ENCODE measurements around the gene AP3S1. TPM values are rescaled to one million over a fixed set of nuclear protein-coding genes. Genes with fewer than 3 reads are reported as not detected.
"Not testable (repeated sequence)": the region's sequence is repeated elsewhere in the genome, so short reads cannot be mapped to it uniquely, and the experiment has no call there.

Gene AP3S1
- total RNA-seq, 2 experiments from 2014 or later = 102 to 107 TPM

DNA sequence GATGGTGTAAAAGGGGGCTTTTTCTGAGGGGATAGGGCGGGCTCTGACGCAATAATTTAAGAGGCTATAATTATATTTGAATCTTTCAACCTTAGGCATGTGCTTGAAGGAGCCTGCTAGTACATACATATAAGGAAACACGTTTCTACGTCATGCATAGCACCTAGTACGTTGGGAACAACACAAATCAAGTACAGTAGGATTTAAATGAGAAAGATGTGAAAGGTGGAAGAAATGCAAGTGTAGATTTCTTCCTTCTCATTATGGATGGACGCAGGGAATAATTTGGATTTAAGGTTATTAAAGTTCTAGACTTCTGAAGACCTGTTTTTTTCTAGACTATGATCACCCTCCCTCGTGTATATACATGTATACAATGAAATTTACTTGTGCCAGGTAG, 24.3 kb upstream of the AP3S1 start:
- H3K27me3 Mint-ChIP-seq = peaks cover 65% of the 10 kb centered on the region
- ATAC-seq (no peak), DNase-seq (no peak)
- H3K4me1 Mint-ChIP-seq (ENCODE audit: low read depth) = peaks cover 24% of the 10 kb centered on the region
- H3K36me3 Mint-ChIP-seq (ENCODE audit: low read depth) = no peaks in the 10 kb centered on the region
- POLR2A ChIA-PET = no interaction called here
- intact Hi-C loops (cut with micrococcal nuclease) = no loop called here
- H3K9me3 Mint-ChIP-seq = no peaks in the 10 kb centered on the region
- TF ChIP-seq, protein P1, sequence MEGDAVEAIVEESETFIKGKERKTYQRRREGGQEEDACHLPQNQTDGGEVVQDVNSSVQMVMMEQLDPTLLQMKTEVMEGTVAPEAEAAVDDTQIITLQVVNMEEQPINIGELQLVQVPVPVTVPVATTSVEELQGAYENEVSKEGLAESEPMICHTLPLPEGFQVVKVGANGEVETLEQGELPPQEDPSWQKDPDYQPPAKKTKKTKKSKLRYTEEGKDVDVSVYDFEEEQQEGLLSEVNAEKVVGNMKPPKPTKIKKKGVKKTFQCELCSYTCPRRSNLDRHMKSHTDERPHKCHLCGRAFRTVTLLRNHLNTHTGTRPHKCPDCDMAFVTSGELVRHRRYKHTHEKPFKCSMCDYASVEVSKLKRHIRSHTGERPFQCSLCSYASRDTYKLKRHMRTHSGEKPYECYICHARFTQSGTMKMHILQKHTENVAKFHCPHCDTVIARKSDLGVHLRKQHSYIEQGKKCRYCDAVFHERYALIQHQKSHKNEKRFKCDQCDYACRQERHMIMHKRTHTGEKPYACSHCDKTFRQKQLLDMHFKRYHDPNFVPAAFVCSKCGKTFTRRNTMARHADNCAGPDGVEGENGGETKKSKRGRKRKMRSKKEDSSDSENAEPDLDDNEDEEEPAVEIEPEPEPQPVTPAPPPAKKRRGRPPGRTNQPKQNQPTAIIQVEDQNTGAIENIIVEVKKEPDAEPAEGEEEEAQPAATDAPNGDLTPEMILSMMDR (IDR thresholded peaks at IDR 0.05) = no peak
- H3K27ac Mint-ChIP-seq = no peak overlapping the region
- H3K4me3 Mint-ChIP-seq = no peak overlapping the region
- CTCF ChIA-PET = interaction anchor here (2.8 kb wide), 1 partner anchor 8 kb away, joined by 11 read pairs; no protein-coding TSS in a partner anchor

DNA sequence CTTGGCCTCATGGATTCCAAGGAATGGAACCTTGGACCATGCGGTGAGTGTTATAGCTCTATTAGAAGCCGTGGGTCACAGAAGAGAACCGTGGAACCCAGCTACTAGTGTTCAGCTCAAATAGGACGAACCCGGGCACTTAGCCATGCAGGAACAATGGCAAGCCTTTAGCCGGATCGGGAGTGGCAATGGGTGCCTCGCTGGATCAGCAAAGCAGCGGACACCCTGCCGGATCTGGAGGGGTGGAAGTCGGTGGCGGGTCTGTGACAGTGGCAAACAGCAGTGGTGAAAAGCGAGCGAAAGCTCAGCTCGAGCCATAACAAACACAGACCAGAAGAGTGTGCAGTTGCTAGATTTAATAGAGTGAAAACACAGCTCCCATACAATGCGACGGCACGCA, 22.9 kb upstream of the AP3S1 start:
- peaks cover 20% of the 10 kb centered on the region for H3K4me1 Mint-ChIP-seq (ENCODE audit: low read depth)
- H3K27ac Mint-ChIP-seq = no peak overlapping the region
- no peak for ATAC-seq
- DNase-seq = no peak
- H3K9me3 Mint-ChIP-seq = peaks cover 1% of the 10 kb centered on the region
- H3K27me3 Mint-ChIP-seq = peaks cover 59% of the 10 kb centered on the region
- ChIA-PET CTCF (interaction anchor here (1.1 to 2.8 kb wide), 5 partner anchors 9 to 184 kb away, joined by 3 to 11 read pairs (median 4); no protein-coding TSS in a partner anchor), POLR2A (no interaction called here)
- H3K4me3 Mint-ChIP-seq = no peak overlapping the region
- TF ChIP-seq, protein P1 (IDR thresholded peaks at IDR 0.05) = no peak
- no peaks in the 10 kb centered on the region for H3K36me3 Mint-ChIP-seq (ENCODE audit: low read depth)
- intact Hi-C loops (cut with micrococcal nuclease) = no loop called here

DNA sequence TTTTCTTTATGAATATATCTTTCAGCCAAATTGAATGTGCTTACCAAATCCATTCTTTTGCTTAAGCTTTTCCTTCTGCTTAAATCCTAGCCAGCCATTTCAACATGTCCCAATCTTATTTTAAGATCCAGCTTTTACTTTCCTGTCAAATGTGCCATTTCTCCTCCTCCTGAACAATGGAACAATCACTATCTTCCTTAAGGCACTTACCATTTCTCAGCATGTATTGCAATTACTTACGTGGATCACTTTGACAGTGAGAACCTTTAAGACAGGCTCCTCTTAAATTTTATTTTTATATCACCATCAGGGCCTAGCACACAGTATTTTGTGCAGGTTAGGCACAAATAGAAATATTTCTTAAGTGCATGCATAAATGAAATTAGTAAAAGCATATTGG, 20.9 kb upstream of the AP3S1 start:
- ChIA-PET POLR2A (no interaction called here), CTCF (interaction anchor here (1.2 kb wide), 1 partner anchor 186 kb away, joined by 4 read pairs; no protein-coding TSS in a partner anchor)
- no peak for ATAC-seq
- peaks cover 40% of the 10 kb centered on the region for H3K27me3 Mint-ChIP-seq
- H3K36me3 Mint-ChIP-seq (ENCODE audit: low read depth) = no peaks in the 10 kb centered on the region
- DNase-seq = no peak
- no peak overlapping the region for H3K27ac Mint-ChIP-seq
- TF ChIP-seq, protein P1 (IDR thresholded peaks at IDR 0.05) = no peak
- H3K9me3 Mint-ChIP-seq = peaks cover 5% of the 10 kb centered on the region
- H3K4me3 Mint-ChIP-seq = no peak overlapping the region
- H3K4me1 Mint-ChIP-seq (ENCODE audit: low read depth) = peaks cover 4% of the 10 kb centered on the region
- intact Hi-C loops (cut with micrococcal nuclease) = no loop called here

DNA sequence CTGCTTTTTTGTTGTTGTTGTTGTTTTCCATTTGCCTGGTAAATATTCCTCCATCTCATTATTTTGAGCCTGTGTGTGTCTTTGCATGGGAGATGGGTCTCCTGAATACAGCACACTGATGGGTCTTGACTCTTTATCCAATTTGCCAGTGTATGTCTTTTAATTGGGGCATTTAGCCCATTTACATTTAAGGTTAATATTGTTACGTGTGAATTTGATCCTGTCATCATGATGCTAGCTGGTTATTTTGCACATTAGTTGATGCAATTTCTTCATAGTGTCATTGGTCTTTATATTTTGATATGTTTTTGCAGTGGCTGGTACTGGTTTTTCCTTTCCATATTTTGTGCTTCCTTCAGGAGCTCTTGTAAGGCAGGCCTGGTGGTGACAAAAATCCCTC, 16.8 kb upstream of the AP3S1 start:
- DNase-seq; intact Hi-C loops (cut with micrococcal nuclease); CTCF ChIA-PET; H3K4me3 Mint-ChIP-seq; H3K27ac Mint-ChIP-seq; ATAC-seq; H3K9me3 Mint-ChIP-seq; H3K4me1 Mint-ChIP-seq (ENCODE audit: low read depth): not testable (repeated sequence)
- Mint-ChIP-seq H3K27me3 (peaks cover 15% of the 10 kb centered on the region), H3K36me3 (ENCODE audit: low read depth) (peaks cover 15% of the 10 kb centered on the region)
- POLR2A ChIA-PET = interaction anchor here (0.7 kb wide), 1 partner anchor 700 kb away, joined by 5 read pairs; no protein-coding TSS in a partner anchor

DNA sequence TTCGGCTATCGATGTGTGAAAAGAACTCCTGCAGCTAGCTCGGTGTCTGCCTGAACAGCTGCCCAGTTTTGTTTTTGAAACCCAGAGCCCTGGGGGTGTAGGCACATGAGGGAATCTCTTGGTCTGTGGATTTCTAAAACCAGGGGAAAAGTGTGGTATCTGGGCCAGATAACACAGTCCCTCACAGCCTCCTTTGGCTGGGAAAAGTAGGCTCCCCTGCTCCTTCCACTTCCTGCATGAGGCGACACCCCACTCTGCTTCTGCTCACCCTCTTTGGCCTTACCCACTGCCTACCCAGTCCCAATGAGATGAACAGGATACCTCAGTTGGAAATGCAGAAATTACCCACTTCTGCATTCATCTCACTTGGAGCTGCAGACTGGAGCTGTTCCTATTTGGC, 15.8 kb upstream of the AP3S1 start:
- TF ChIP-seq, protein P1 (IDR thresholded peaks at IDR 0.05) = no peak
- Mint-ChIP-seq H3K4me1 (ENCODE audit: low read depth) (no peaks in the 10 kb centered on the region), H3K36me3 (ENCODE audit: low read depth) (peaks cover 15% of the 10 kb centered on the region), H3K27me3 (peaks cover 8% of the 10 kb centered on the region), H3K9me3 (peaks cover 5% of the 10 kb centered on the region), H3K27ac (no peak overlapping the region), H3K4me3 (no peak overlapping the region)
- intact Hi-C loops (cut with micrococcal nuclease) = no loop called here
- ChIA-PET POLR2A (no interaction called here), CTCF (interaction anchor here (1.3 to 1.7 kb wide), 2 partner anchors 9 to 191 kb away, joined by 5 to 6 read pairs; no protein-coding TSS in a partner anchor)
- ATAC-seq = no peak
- DNase-seq = no peak
